ENCODE results near the gene MOSPD3.

The MOSPD3 gene

DNA sequence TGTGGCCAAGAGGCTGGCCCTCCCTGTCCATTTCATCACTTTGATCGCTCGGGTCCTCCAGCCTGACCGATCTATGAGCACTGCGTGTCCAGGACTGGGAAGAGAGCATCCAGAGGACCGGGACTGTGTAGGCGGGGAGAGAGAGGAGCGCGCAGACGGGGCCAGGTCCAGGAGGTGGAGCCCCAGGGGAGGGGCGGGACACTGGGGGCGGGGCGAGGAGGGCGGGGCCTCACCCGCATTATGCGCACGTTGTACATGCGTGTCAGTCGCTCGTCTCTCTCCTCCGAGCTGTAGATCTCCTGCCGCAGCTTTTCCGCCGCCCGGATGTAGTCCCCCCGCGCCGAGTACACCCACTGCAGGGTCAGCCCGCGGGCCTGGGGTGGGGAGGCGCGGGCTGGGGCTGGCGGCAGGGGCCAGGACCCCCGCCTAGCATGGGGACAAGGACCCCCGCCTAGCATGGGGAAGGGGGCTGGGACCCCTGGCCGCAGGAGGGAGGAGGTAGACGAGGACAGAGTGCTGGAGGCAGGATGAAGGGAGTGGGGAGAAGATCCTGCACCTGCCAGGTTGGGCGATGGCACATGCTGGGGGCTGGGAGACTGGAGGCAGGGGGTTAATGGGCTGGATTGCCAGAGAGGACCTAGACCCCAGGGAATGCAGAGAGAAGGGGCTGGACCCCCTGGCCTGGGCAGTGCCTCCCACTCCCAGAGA is 14.3 kb downstream of the MOSPD3 start:
- TF ChIP-seq EGR1 (IDR thresholded peaks at IDR 0.05), result peak; percentile 82
- no peak for TF ChIP-seq TEAD4 (IDR thresholded peaks at IDR 0.05)
- TF ChIP-seq CEBPB (IDR thresholded peaks at IDR 0.05), result no peak
- TF ChIP-seq USF1 (IDR thresholded peaks at IDR 0.05), result no peak
- peak; percentile 35; the same call in 1 of the 2 replicates for TF ChIP-seq MAX (IDR thresholded peaks at IDR 0.05)
- peak; percentile 79 for TF ChIP-seq ZBTB7A (IDR thresholded peaks at IDR 0.05; ENCODE audit: low read depth)
- no peak for TF ChIP-seq CREB1 (IDR thresholded peaks at IDR 0.05; ENCODE audit: low read depth)
- TF ChIP-seq NFIC (IDR thresholded peaks at IDR 0.05), result no peak
- peak; percentile 51; the same call in 1 of the 2 replicates for TF ChIP-seq TAF1 (IDR thresholded peaks at IDR 0.05; ENCODE audit: low read depth)
- no peak for TF ChIP-seq EP300 (IDR thresholded peaks at IDR 0.05; ENCODE audit: borderline replicate concordance)
- no peak for TF ChIP-seq RAD21 (IDR thresholded peaks at IDR 0.05; ENCODE audit: low read depth)
- no peak for TF ChIP-seq TCF12 (IDR thresholded peaks at IDR 0.05; ENCODE audit: low read depth)
- TF ChIP-seq, protein P1, sequence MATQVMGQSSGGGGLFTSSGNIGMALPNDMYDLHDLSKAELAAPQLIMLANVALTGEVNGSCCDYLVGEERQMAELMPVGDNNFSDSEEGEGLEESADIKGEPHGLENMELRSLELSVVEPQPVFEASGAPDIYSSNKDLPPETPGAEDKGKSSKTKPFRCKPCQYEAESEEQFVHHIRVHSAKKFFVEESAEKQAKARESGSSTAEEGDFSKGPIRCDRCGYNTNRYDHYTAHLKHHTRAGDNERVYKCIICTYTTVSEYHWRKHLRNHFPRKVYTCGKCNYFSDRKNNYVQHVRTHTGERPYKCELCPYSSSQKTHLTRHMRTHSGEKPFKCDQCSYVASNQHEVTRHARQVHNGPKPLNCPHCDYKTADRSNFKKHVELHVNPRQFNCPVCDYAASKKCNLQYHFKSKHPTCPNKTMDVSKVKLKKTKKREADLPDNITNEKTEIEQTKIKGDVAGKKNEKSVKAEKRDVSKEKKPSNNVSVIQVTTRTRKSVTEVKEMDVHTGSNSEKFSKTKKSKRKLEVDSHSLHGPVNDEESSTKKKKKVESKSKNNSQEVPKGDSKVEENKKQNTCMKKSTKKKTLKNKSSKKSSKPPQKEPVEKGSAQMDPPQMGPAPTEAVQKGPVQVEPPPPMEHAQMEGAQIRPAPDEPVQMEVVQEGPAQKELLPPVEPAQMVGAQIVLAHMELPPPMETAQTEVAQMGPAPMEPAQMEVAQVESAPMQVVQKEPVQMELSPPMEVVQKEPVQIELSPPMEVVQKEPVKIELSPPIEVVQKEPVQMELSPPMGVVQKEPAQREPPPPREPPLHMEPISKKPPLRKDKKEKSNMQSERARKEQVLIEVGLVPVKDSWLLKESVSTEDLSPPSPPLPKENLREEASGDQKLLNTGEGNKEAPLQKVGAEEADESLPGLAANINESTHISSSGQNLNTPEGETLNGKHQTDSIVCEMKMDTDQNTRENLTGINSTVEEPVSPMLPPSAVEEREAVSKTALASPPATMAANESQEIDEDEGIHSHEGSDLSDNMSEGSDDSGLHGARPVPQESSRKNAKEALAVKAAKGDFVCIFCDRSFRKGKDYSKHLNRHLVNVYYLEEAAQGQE (IDR thresholded peaks at IDR 0.05; ENCODE audit: low read depth), result no peak
- no peak for TF ChIP-seq YY1 (IDR thresholded peaks at IDR 0.05; ENCODE audit: low read depth)
- TF ChIP-seq FOXM1 (IDR thresholded peaks at IDR 0.05; ENCODE audit: borderline replicate concordance, low read depth), result no peak

DNA sequence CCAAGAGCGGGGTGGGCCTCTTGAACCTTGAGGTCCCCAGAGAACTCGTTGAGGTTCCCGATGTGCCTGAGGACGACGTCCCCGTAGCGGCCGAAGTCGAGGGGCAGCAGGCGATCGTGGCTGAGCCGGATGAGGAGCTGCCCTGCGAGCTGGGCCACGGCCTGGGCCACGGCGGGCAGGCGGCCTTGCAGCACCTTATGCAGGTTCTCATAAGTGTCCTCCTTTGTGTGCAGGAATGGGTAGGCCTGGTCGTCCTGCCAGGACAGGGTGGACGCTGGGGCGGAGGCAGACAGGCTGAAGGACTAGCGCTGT is 14.9 kb downstream of the MOSPD3 start:
- TF ChIP-seq ZBTB7A (IDR thresholded peaks at IDR 0.05; ENCODE audit: low read depth), result no peak
- TF ChIP-seq, protein P1 (IDR thresholded peaks at IDR 0.05; ENCODE audit: low read depth), result no peak
- TF ChIP-seq USF1 (IDR thresholded peaks at IDR 0.05), result no peak
- TF ChIP-seq RAD21 (IDR thresholded peaks at IDR 0.05; ENCODE audit: low read depth), result no peak
- TF ChIP-seq EGR1 (IDR thresholded peaks at IDR 0.05), result no peak
- TF ChIP-seq NFIC (IDR thresholded peaks at IDR 0.05), result no peak
- no peak for TF ChIP-seq YY1 (IDR thresholded peaks at IDR 0.05; ENCODE audit: low read depth)
- TF ChIP-seq CREB1 (IDR thresholded peaks at IDR 0.05; ENCODE audit: low read depth), result no peak
- no peak for TF ChIP-seq CEBPB (IDR thresholded peaks at IDR 0.05)
- no peak for TF ChIP-seq TAF1 (IDR thresholded peaks at IDR 0.05; ENCODE audit: low read depth)
- no peak for TF ChIP-seq MAX (IDR thresholded peaks at IDR 0.05)
- no peak for TF ChIP-seq FOXM1 (IDR thresholded peaks at IDR 0.05; ENCODE audit: borderline replicate concordance, low read depth)
- TF ChIP-seq TEAD4 (IDR thresholded peaks at IDR 0.05), result no peak
- TF ChIP-seq TCF12 (IDR thresholded peaks at IDR 0.05; ENCODE audit: low read depth), result no peak
- no peak for TF ChIP-seq EP300 (IDR thresholded peaks at IDR 0.05; ENCODE audit: borderline replicate concordance)

- peak; percentile 55 for TF ChIP-seq RAD21 (IDR thresholded peaks at IDR 0.05; ENCODE audit: low read depth)
- TF ChIP-seq CREB1 (IDR thresholded peaks at IDR 0.05; ENCODE audit: low read depth), result no peak
These were observed 16.9 kb downstream of the MOSPD3 start for GRCh38 chr7:100629117-100629716.

- TF ChIP-seq MAX (IDR thresholded peaks at IDR 0.05) (no peak), EGR1 (IDR thresholded peaks at IDR 0.05) (no peak), EP300 (IDR thresholded peaks at IDR 0.05; ENCODE audit: borderline replicate concordance) (no peak), TEAD4 (IDR thresholded peaks at IDR 0.05) (no peak), ZBTB7A (IDR thresholded peaks at IDR 0.05; ENCODE audit: low read depth) (no peak), CEBPB (IDR thresholded peaks at IDR 0.05) (no peak)
These were observed 17.7 kb downstream of the MOSPD3 start for GRCh38 chr7:100630066-100630465.

DNA sequence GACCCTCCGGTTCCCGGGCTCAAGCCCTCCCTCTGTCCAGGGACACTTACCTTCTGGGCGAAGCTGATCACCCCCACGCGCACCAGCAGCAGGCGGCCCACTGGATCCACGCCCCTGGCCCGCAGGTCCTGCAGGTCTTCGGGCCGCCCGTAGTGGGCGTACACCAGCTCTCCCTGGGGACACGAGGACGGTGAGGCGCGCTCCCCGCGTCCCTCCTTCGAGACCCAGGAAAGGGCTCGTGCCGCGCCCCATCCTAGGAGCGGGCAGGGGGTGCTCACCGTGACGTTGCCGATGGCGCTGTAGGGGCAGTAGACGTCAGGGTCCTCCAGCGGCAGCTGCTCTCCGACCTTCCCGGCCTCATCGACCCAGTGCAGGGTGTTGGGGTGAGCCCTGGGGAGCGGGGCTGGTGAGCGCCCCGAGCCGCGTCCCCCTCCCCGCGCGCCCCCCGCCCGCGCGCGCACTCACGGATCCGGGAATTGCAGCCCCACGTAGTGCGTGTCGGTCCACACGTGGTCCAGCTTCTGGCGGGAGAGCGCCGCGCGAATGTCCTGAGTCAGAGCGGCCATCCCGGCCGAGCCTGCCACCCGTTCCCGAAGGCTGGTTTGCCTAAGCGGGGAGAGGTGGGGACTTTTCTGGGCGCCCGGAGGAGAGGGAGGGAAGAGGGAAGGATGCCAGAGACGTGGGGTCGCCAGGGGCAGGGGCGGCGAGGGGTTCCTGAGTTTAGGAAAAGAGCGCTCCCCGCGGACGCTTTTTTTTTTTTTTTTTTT is 20.8 kb downstream of the MOSPD3 start:
- TF ChIP-seq MAX (IDR thresholded peaks at IDR 0.05), result peak; percentile 55
- TF ChIP-seq, protein P1 (IDR thresholded peaks at IDR 0.05; ENCODE audit: low read depth), result no peak
